Right forelimb (tissue), 1 donor: ENCODE results near the gene NAALADL1.

Experiments used
- DNase-seq: peaks from one replicate; pipeline ENCODE4 v3.0.0-alpha.2; 2018

Gene NAALADL1

GRCh38 chr11:65083134-65083833 lies 24.9 kb upstream of the NAALADL1 start:
- DNase-seq, result no peak

- no peak for DNase-seq
Measured at GRCh38 chr11:65078786-65079342, 20.5 kb upstream of the NAALADL1 start.

GRCh38 chr11:65078151-65078550 lies 19.8 kb upstream of the NAALADL1 start:
- no peak for DNase-seq

GRCh38 chr11:65077451-65077850 lies 19.1 kb upstream of the NAALADL1 start:
- DNase-seq, result no peak

GRCh38 chr11:65072631-65072966 lies 14.2 kb upstream of the NAALADL1 start:
- no peak for DNase-seq

GRCh38 chr11:65071907-65072630 lies 13.7 kb upstream of the NAALADL1 start:
- no peak for DNase-seq

GRCh38 chr11:65069217-65069616 lies 10.9 kb upstream of the NAALADL1 start:
- no peak for DNase-seq

GRCh38 chr11:65067446-65067845 lies 9.1 kb upstream of the NAALADL1 start:
- no peak for DNase-seq

- no peak for DNase-seq
Measured at GRCh38 chr11:65066805-65067291, 8.5 kb upstream of the NAALADL1 start.

GRCh38 chr11:65066315-65066714 lies 8.0 kb upstream of the NAALADL1 start:
- DNase-seq, result no peak

- DNase-seq, result no peak
Measured at GRCh38 chr11:65065851-65066250, 7.5 kb upstream of the NAALADL1 start.

- no peak for DNase-seq
Measured at GRCh38 chr11:65064847-65065240, 6.5 kb upstream of the NAALADL1 start.

GRCh38 chr11:65063532-65063931 lies 5.2 kb upstream of the NAALADL1 start:
- DNase-seq, result no peak

GRCh38 chr11:65060913-65061408 lies 2.6 kb upstream of the NAALADL1 start:
- DNase-seq, result no peak

- no peak for DNase-seq
Measured at GRCh38 chr11:65059959-65060824, 1.8 kb upstream of the NAALADL1 start.

GRCh38 chr11:65059523-65059922 lies 1.2 kb upstream of the NAALADL1 start:
- DNase-seq, result no peak

- no peak for DNase-seq
Measured at GRCh38 chr11:65058012-65058411, 341 bp downstream of the NAALADL1 start.

GRCh38 chr11:65057526-65057925 lies 827 bp downstream of the NAALADL1 start:
- DNase-seq, result no peak

- DNase-seq, result no peak
Measured at GRCh38 chr11:65056999-65057398, 1.4 kb downstream of the NAALADL1 start.

GRCh38 chr11:65055538-65055937 lies 2.8 kb downstream of the NAALADL1 start:
- no peak for DNase-seq

- DNase-seq, result no peak
Measured at GRCh38 chr11:65053827-65054508, 4.4 kb downstream of the NAALADL1 start.

- no peak for DNase-seq
Measured at GRCh38 chr11:65051398-65051858, 6.9 kb downstream of the NAALADL1 start.
